Naive B cell (primary cell): Measurements from ENCODE around the gene KRT8. TPM values are rescaled to one million over a fixed set of nuclear protein-coding genes. Genes with fewer than 3 reads are reported as not detected.
"Not testable (repeated sequence)": the region's sequence is repeated elsewhere in the genome, so short reads cannot be mapped to it uniquely, and the experiment has no call there.

Experiments
- ATAC-seq, 2 donors: fragments of 150-1000 bp; cut with Tn5 transposase; 2 replicates each; pipeline ENCODE4 v1.10.0; 2021; ENCODE audit warnings: low read depth in 2 of 2, mild to moderate bottlenecking in 2 of 2, moderate library complexity in 2 of 2
- DNase-seq: peaks from one replicate; pipeline ENCODE4 v3.0.0; 2022
- H3K27ac Mint-ChIP-seq, 6 donors: one replicate each; pipeline ENCODE4 v1.8.0; 2020 to 2022; ENCODE audit warnings: mild to moderate bottlenecking in 6 of 6, mixed read lengths in 6 of 6, moderate library complexity in 5 of 6, inconsistent platforms in 2 of 6
- H3K27me3 Mint-ChIP-seq, 3 donors: one replicate each; pipeline ENCODE4 v1.8.0; 2021 to 2022; ENCODE audit warnings: mixed read lengths in 3 of 3, mild to moderate bottlenecking in 1 of 3
- H3K36me3 Mint-ChIP-seq, 2 donors: one replicate each; pipeline ENCODE4 v1.8.0; 2020 to 2022; ENCODE audit warnings: mixed read lengths in 2 of 2, inconsistent platforms in 1 of 2, mild to moderate bottlenecking in 1 of 2
- H3K4me1 Mint-ChIP-seq, 3 donors: one replicate each; pipeline ENCODE4 v1.8.0; 2020 to 2022; ENCODE audit warnings: mixed read lengths in 3 of 3, inconsistent platforms in 1 of 3, mild to moderate bottlenecking in 1 of 3, moderate library complexity in 1 of 3
- H3K4me3 Mint-ChIP-seq, 8 donors: one replicate each; pipeline ENCODE4 v1.8.0; 2020 to 2022; ENCODE audit warnings: mild to moderate bottlenecking in 8 of 8, mixed read lengths in 8 of 8, moderate library complexity in 8 of 8, inconsistent platforms in 2 of 8
- H3K9me3 Mint-ChIP-seq, 7 donors: one replicate each; pipeline ENCODE4 v1.8.0; 2020 to 2022; ENCODE audit warnings: mixed read lengths in 7 of 7, mild to moderate bottlenecking in 5 of 7, inconsistent platforms in 2 of 7, moderate library complexity in 1 of 7
- polyA plus RNA-seq, 6 donors: library from polyadenylated mRNA; unstranded; fragments of 300-500 nt; fragmentation: Illumina TruSeq; gene quantifications; one replicate each; pipeline ENCODE4 v1.2.3, GENCODE V29; 2021; ENCODE audit warnings: low read depth in 6 of 6

KRT8 gene
- polyA plus RNA-seq = not detected

DNA sequence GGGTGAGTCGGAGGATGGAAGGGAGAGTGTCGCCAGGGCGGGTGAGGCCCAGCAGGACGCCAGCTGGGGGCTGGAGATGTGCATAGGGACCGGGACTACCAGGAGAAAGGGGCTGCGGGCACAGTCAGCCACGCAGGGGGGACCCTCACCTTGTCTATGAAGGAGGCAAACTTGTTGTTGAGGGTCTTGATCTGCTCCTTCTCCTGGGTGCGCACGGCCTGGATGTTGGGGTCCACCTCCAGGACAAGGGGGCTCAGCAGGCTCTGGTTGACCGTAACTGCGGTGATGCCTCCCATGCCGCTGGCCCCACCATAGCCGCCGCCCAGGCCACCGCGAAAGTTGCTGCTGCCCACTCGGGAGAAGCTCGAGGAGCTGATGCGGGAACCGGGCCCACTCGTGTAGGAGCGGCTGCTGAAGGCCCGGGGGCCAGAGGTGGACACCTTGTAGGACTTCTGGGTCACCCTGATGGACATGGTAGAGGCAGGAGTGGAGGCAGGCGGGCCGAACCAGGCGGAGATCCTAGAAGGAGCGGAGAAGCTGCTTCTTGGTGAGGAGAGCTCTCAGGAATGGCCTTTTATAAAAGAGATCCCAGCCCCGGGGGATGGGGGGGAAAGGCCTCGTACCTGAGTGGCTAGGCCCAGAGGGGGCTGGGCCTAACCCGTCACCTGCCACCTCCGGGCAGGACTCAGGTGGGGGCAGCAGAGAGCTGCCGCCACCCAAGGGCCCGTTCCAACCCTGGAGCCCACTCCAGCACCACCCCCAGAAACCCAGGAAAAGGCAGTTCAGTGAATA lies at the start of gene KRT8:
Gene KRT8, minus strand, starts transcription at position 568 of the 792 bp plus-strand sequence. Its CDS starts 95 bp downstream, at position 473.
- Mint-ChIP-seq H3K27ac (peak within 1 kb of the TSS in 5 of 6 donors; percentile 3 to 76 (median 42)), H3K27me3 (peaks cover 13 to 56% (median 34%) of the 10 kb centered on the region in 3 donors), H3K4me3 (peak within 1 kb of the TSS; percentile 56 to 85 (median 72))
- DNase-seq, H3K4me1 Mint-ChIP-seq, H3K9me3 Mint-ChIP-seq, ATAC-seq, H3K36me3 Mint-ChIP-seq: not testable (repeated sequence)

DNA sequence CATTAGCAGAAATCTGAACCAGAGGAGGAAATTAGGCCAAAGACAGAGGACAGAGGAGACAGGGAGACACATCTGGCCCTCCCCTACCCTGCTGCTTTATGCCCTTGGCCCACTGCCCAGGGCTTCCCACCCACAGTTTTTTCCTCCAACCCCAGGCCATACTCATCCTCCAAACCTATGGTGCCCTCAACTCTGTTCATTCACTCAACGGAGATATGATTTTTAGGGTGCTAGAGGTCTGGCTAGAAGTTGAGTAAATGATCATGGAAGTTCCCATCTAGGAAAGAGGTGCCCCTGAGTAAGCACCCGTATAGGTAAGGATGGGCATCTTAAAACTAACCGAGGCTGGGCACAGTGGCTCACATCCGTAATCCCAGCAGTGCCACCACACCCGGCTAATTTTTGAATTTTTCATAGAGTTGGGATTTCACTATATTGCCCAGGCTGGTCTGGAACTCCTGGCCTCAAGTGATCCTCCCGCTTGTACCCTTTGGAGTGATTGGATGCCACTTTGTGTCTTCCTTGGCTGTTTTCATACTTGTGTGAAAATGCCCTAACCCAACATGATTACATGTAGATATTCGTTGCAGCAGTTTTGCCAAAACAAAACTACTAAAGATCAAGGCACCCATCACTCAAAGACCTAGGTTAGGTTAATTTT lies 48.4 kb upstream of the KRT8 start:
- peaks cover 5 to 24% (median 17%) of the 10 kb centered on the region in 3 donors for H3K4me1 Mint-ChIP-seq
- no peaks in the 10 kb centered on the region for H3K36me3 Mint-ChIP-seq
- no peak overlapping the region for H3K27ac Mint-ChIP-seq
- peak overlapping the region in 1 of 8 donors; percentile 47 for H3K4me3 Mint-ChIP-seq
- DNase-seq (no peak), ATAC-seq (no peak)
- H3K27me3 Mint-ChIP-seq = no peaks in the 10 kb centered on the region
- H3K9me3 Mint-ChIP-seq = no peaks in the 10 kb centered on the region

DNA sequence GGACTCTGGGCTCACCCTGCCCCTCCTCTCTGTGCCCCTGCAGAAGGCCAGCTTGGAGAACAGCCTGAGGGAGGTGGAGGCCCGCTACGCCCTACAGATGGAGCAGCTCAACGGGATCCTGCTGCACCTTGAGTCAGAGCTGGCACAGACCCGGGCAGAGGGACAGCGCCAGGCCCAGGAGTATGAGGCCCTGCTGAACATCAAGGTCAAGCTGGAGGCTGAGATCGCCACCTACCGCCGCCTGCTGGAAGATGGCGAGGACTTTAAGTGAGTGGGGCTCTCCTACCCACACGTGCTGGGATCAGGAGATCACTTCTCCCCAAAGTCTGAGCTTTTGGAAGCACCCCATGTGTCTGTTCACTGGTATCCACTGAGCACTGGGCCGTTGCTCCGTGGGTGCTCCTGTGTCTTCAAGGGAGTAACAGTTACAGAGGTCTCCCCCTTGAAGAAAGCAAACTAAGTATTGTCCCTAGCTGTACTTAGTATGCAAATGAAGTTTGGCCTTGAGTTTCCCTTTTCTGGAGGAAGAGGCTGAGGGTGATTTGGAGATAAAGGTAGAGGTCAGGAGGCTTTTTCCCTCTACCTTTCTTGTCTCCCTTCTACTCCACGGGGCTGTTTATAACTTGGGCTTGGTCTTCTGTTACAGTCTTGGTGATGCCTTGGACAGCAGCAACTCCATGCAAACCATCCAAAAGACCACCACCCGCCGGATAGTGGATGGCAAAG lies 47.4 kb upstream of the KRT8 start:
- peak overlapping the region in 1 of 6 donors; percentile 85 for H3K27ac Mint-ChIP-seq
- ATAC-seq (no peak), DNase-seq (no peak)
- H3K4me3 Mint-ChIP-seq = peak overlapping the region in 2 of 8 donors; percentile 36 to 50
- no peaks in the 10 kb centered on the region for H3K9me3 Mint-ChIP-seq
- no peaks in the 10 kb centered on the region for H3K27me3 Mint-ChIP-seq
- H3K4me1 Mint-ChIP-seq = peaks cover 5 to 27% (median 17%) of the 10 kb centered on the region in 3 donors
- H3K36me3 Mint-ChIP-seq = no peaks in the 10 kb centered on the region

DNA sequence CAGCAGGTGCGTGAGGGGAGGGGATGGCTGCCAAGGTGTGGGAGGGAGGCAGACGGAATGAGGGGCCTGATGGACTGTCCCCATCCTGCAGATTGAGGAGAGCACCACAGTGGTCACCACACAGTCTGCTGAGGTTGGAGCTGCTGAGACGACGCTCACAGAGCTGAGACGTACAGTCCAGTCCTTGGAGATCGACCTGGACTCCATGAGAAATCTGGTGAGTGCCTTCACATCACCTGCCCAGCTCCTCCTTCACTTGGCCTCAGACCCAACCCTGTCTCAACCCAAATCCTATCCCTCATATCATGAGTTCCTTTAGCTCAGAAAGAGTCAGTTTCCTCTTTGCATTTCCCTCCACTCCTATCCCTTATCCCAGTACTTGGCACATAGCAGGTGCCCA lies 46.8 kb upstream of the KRT8 start:
- peak overlapping the region in 1 of 6 donors; percentile 85 for H3K27ac Mint-ChIP-seq
- DNase-seq = no peak
- peaks cover 5 to 27% (median 17%) of the 10 kb centered on the region in 3 donors for H3K4me1 Mint-ChIP-seq
- no peak for ATAC-seq
- peak overlapping the region in 2 of 8 donors; percentile 36 to 50 for H3K4me3 Mint-ChIP-seq
- H3K36me3 Mint-ChIP-seq = no peaks in the 10 kb centered on the region
- no peaks in the 10 kb centered on the region for H3K9me3 Mint-ChIP-seq
- no peaks in the 10 kb centered on the region for H3K27me3 Mint-ChIP-seq

DNA sequence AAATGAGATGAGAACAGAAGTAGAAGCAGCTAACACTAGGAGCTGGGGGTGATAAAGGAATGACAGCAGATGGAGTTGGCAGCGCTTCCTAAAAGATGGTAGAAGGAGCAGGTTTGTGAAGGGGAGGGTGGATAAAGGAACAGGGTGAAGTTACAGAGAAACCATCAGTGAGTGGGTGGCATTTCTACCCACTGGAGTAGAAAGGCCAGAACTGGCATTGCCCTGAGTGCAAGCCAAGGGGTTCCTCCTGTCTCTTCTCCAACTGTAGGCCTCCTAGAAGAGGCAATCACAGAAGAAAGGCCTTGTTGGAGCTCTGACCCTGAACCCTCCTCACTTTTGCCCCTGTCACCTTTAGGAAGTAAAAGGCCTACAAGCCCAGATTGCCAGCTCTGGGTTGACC lies 46.2 kb upstream of the KRT8 start:
- Mint-ChIP-seq H3K4me1 (peaks cover 5 to 27% (median 17%) of the 10 kb centered on the region in 3 donors), H3K36me3 (no peaks in the 10 kb centered on the region), H3K27ac (peak overlapping the region in 1 of 6 donors; percentile 66), H3K27me3 (no peaks in the 10 kb centered on the region), H3K4me3 (peak overlapping the region in 2 of 8 donors; percentile 11 to 27), H3K9me3 (no peaks in the 10 kb centered on the region)
- DNase-seq = no peak
- no peak for ATAC-seq

DNA sequence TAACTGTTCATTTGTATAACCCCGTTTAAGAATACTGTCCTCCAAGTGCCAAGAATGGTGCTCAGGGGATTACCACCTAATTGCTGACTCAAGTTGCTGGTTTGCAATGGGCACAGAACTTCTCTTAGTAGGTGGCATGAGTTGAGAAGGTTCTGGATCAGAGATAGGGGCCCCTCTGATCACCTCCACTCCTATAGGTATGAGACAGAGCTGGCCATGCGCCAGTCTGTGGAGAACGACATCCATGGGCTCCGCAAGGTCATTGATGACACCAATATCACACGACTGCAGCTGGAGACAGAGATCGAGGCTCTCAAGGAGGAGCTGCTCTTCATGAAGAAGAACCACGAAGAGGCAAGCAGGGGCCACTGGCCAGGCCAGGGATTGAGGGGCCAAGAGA lies 45.7 kb upstream of the KRT8 start:
- Mint-ChIP-seq H3K4me1 (peaks cover 5 to 27% (median 17%) of the 10 kb centered on the region in 3 donors), H3K9me3 (no peaks in the 10 kb centered on the region), H3K4me3 (peak overlapping the region in 4 of 8 donors; percentile 51 to 86 (median 66)), H3K36me3 (no peaks in the 10 kb centered on the region), H3K27me3 (peaks cover 0 to 3% (median 2%) of the 10 kb centered on the region in 3 donors), H3K27ac (peak overlapping the region in 2 of 6 donors; percentile 53 to 66)
- ATAC-seq = no peak
- DNase-seq = no peak

DNA sequence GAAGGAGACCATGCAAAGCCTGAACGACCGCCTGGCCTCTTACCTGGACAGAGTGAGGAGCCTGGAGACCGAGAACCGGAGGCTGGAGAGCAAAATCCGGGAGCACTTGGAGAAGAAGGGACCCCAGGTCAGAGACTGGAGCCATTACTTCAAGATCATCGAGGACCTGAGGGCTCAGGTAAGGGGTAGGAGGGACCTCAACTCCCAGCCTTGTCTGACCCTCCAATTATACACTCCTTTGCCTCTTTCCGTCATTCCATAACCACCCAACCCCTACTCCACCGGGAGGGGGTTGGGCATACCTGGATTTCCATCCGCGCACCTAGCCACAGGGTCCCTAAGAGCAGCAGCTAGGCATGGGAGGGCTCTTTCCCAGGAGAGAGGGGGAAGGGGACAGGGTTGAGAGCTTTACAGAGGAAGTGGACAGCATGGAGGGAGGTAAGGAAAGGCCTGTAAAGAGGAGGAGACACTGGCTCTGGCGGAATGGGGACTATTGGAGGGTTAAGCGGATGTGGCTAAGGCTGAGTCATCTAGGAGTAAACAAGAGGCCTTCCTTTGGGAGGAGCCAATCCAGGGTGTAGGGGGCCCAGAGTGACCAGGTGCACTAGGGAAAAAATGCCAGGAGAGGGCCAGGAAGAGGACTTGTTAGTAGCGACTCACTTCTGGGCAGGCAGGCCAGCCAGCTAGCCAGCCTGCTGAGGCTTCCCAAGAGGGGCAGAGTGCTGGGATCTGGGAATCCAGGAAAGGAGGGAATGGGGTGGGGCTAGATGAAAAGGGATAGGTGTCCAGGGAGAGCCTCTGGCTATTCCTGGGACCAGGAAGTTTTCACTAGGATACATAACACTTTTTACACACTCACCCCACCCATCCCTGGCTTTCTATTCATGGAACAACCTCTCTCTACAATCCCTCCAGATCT lies 44.8 kb upstream of the KRT8 start:
- no peaks in the 10 kb centered on the region for H3K9me3 Mint-ChIP-seq
- ATAC-seq (no peak), DNase-seq (no peak)
- H3K27ac Mint-ChIP-seq = peak overlapping the region in 4 of 6 donors; percentile 9 to 86 (median 64)
- H3K4me3 Mint-ChIP-seq = peak overlapping the region; percentile 74 to 93 (median 82)
- H3K4me1 Mint-ChIP-seq = peaks cover 5 to 27% (median 17%) of the 10 kb centered on the region in 3 donors
- H3K36me3 Mint-ChIP-seq = no peaks in the 10 kb centered on the region
- peaks cover 0 to 12% (median 11%) of the 10 kb centered on the region in 3 donors for H3K27me3 Mint-ChIP-seq

DNA sequence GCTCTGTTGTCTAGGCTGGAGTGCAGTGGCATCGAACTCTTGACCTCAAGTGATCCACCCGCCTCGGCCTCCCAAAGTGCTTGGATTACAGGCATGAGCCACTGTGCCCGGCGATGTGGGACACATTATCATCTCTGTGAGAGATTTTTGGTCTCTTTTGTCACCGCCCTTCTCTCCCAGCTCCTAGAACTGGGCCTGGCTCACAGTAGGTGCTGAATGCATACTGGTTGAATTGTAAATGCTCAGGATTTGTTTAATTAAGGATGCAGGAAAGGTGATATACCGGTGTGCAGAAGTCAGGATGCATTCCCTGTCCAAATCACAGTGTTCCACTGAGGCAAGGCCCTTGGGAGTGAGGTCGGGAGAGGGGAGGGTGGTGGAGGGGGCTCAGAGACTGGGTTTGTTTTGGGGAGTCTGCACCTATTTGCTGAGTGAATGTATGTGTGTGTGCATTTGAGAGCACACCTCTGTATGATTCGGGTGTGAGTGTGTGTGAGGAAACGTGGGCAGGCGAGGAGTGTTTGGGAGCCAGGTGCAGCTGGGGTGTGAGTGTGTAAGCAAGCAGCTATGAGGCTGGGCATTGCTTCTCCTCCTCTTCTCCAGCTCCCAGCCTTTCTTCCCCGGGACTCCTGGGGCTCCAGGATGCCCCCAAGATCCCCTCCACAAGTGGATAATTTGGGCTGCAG lies 43.0 kb upstream of the KRT8 start:
- no peaks in the 10 kb centered on the region for H3K9me3 Mint-ChIP-seq
- no peak for ATAC-seq
- H3K27ac Mint-ChIP-seq = peak overlapping the region in 5 of 6 donors; percentile 50 to 89 (median 76)
- H3K4me1 Mint-ChIP-seq = peaks cover 5 to 27% (median 17%) of the 10 kb centered on the region in 3 donors
- DNase-seq = no peak
- H3K27me3 Mint-ChIP-seq = peaks cover 12 to 29% (median 21%) of the 10 kb centered on the region in 3 donors
- peak overlapping the region; percentile 80 to 92 (median 89) for H3K4me3 Mint-ChIP-seq
- H3K36me3 Mint-ChIP-seq = no peaks in the 10 kb centered on the region

DNA sequence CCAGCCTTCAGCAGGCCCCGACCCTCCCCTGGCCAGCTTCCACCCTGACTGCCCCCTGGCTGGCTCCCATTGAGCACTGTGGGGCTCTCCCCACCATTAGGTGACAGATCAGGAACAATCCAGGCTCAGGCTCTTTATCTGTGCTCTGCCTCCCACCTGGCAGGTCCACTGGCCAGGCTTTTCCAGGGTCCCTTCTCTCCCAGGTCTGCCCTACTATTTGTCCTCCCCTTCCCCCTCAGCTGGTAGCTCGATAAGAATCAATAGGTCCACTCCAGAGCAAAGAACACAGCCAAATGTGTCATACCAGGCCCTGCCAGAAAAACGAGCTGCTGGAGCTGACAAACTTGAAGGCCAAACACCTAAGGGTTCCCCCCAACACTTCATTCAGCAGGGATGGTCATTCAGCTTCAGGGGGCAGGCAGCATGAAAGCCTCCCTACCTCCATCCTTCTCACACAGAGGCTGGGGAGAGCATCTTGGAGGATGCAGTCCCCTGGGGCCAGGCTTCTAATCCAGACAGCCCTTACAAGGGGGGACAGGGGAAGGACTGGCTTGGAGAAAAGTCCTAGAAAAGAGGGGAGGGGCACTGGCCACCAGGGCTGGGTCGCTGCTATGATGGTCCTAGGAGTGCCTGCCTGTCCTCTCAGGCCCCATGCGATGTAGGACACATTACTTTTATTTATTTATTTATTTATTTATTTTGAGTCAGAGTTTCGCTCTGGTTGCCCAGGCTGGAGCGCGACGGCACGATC lies 42.1 kb upstream of the KRT8 start:
- Mint-ChIP-seq H3K36me3 (no peaks in the 10 kb centered on the region), H3K27ac (no peak overlapping the region), H3K9me3 (peaks cover 0 to 2% (median 0%) of the 10 kb centered on the region in 7 donors), H3K4me3 (peak overlapping the region in 2 of 8 donors; percentile 30 to 77), H3K4me1 (peaks cover 5 to 27% (median 17%) of the 10 kb centered on the region in 3 donors), H3K27me3 (peaks cover 14 to 33% (median 28%) of the 10 kb centered on the region in 3 donors)
- DNase-seq (no peak), ATAC-seq (no peak)

DNA sequence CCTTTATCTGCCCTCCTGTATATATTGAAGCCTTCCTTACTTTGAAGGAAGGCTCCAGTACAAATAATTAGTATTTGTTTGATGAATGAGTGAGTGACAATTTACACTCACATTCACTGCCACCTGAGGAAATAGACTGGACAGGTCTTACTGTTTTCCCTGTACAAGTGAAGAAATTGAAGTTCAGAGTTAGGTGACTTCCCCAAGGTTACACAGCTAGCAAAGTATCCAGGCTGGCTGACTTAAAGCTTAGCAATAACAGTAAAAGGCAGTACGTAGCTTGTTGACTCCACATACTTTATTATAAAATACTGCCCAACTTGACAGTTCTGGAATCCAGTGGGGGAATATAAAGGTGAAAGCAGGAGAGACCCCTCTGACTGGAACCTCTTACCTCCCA lies 41.5 kb upstream of the KRT8 start:
- peaks cover 14 to 33% (median 28%) of the 10 kb centered on the region in 3 donors for H3K27me3 Mint-ChIP-seq
- H3K4me3 Mint-ChIP-seq = peak overlapping the region in 1 of 8 donors; percentile 77
- H3K27ac Mint-ChIP-seq = no peak overlapping the region
- H3K4me1 Mint-ChIP-seq = peaks cover 5 to 25% (median 17%) of the 10 kb centered on the region in 3 donors
- ATAC-seq (no peak), DNase-seq (no peak)
- peaks cover 0 to 2% (median 0%) of the 10 kb centered on the region in 7 donors for H3K9me3 Mint-ChIP-seq
- H3K36me3 Mint-ChIP-seq = no peaks in the 10 kb centered on the region

DNA sequence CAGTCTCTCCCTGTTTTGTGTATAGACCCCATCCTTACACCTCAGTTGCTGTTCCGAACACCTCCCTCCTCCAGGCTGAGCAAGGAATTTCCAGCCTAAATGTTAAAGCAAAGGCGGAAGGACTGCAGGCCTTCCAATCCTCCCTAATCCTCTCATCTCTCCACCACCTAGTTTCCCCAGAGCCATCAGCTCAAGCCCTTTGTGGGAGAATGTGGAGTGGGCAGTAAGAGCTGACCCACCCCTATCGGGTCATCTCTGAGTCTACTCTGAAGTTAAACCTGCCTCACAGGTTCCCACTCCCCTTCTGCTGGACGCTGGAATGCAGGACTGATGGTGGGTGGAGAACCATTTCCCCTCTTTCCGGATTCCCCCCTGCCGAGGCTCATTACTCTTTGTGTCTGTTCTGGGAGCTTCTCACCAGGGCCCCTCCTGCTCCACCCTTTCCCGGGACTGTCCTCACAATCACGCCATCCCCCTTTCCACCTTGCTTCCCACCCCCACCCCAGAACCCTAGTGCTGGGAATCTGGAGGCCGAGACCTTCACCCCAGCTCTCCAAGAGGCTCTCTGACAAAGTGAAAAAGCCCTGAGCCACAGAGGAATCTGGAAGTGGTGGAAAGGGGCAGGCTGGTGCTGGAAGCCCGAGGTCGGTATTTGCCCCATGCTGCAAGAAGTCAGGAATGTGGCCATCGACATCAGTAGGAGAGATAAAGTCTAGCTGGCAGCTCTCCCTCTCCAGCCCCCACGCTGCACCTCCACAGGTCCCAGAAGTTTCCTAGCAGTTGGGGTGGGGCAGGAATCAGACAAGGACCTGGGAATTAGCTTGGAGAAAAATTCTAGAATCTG lies 40.7 kb upstream of the KRT8 start:
- Mint-ChIP-seq H3K9me3 (peaks cover 0 to 2% (median 0%) of the 10 kb centered on the region in 7 donors), H3K36me3 (no peaks in the 10 kb centered on the region), H3K4me1 (peaks cover 5 to 19% (median 15%) of the 10 kb centered on the region in 3 donors), H3K4me3 (no peak overlapping the region), H3K27me3 (peaks cover 14 to 33% (median 28%) of the 10 kb centered on the region in 3 donors), H3K27ac (no peak overlapping the region)
- DNase-seq (no peak), ATAC-seq (no peak)
